ENCODE data around the gene AGBL1. TPM values are rescaled to one million over a fixed set of nuclear protein-coding genes. Genes with fewer than 3 reads are reported as not detected.
A peak's percentile ranks its signal among the peaks of the same experiment; 100 is the strongest.
"Not testable (repeated sequence)": the region's sequence is repeated elsewhere in the genome, so short reads cannot be mapped to it uniquely, and the experiment has no call there.

AGBL1 gene
- total RNA-seq, 8 experiments from 2014 or later = 0.05 to 0.38 (median 0.24) TPM; not detected in 1

- Histone ChIP-seq H3K27ac (no peak overlapping the region), H3K4me3 (no peak overlapping the region), H3K4me1 (replicated peaks in 1 of 2) (no peaks in the 10 kb centered on the region)
- 0 to 100% (median 42%) methylated on average over 1 to 3 of the region's 3 CpGs; no CpG with 5 or more reads in 3 of the 10 experiments for WGBS, 10 experiments
- no peak for ATAC-seq (replicated peaks in 6 of 8)
- in situ Hi-C loops (cut with MboI; ENCODE audit: low pct_unique_long_range_greater_than_20kb in 2 of 9, low sequenced_read_pairs in 9 of 9, unreplicated experiment in 9 of 9) = no loop called here
These were observed 414.2 kb downstream of the AGBL1 start for GRCh38 chr15:86493884-86494283.

- Histone ChIP-seq H3K4me1 (replicated peaks in 1 of 2) (no peaks in the 10 kb centered on the region), H3K4me3 (no peak overlapping the region), H3K27ac (no peak overlapping the region)
- in situ Hi-C loops (cut with MboI; ENCODE audit: low pct_unique_long_range_greater_than_20kb in 2 of 9, low sequenced_read_pairs in 9 of 9, unreplicated experiment in 9 of 9) = no loop called here
- 0 to 100% (median 92%) methylated on average over 1 of the region's 1 CpG; no CpG with 5 or more reads in 2 of the 10 experiments for WGBS, 10 experiments
- ATAC-seq (replicated peaks in 6 of 8) = no peak
These were observed 414.8 kb downstream of the AGBL1 start for GRCh38 chr15:86494475-86494874.

GRCh38 chr15:86502301-86502700 lies 422.6 kb downstream of the AGBL1 start:
- H3K4me1 ChIP-seq (replicated peaks in 1 of 2) = no peaks in the 10 kb centered on the region
- no peak overlapping the region for H3K27ac ChIP-seq
- H3K4me3 ChIP-seq = no peak overlapping the region
- 0 to 67% (median 15%) methylated on average over 1 of the region's 1 CpG; no CpG with 5 or more reads in 1 of the 10 experiments for WGBS, 10 experiments
- in situ Hi-C loops (cut with MboI; ENCODE audit: low pct_unique_long_range_greater_than_20kb in 2 of 9, low sequenced_read_pairs in 9 of 9, unreplicated experiment in 9 of 9) = no loop called here
- ATAC-seq (replicated peaks in 6 of 8) = no peak

GRCh38 chr15:86505951-86506350 lies 426.3 kb downstream of the AGBL1 start:
- no peak for ATAC-seq (replicated peaks in 6 of 8)
- 0 to 91% (median 78%) methylated on average over 1 to 2 of the region's 2 CpGs; no CpG with 5 or more reads in 2 of the 10 experiments for WGBS, 10 experiments
- in situ Hi-C loops (cut with MboI; ENCODE audit: low pct_unique_long_range_greater_than_20kb in 2 of 9, low sequenced_read_pairs in 9 of 9, unreplicated experiment in 9 of 9) = no loop called here
- no peaks in the 10 kb centered on the region for H3K4me1 ChIP-seq (replicated peaks in 1 of 2)
- H3K27ac ChIP-seq = no peak overlapping the region
- H3K4me3 ChIP-seq = no peak overlapping the region

GRCh38 chr15:86506401-86506800 lies 426.7 kb downstream of the AGBL1 start:
- no peak overlapping the region for H3K4me3 ChIP-seq
- no peaks in the 10 kb centered on the region for H3K4me1 ChIP-seq (replicated peaks in 1 of 2)
- no peak overlapping the region for H3K27ac ChIP-seq
- no peak for ATAC-seq (replicated peaks in 6 of 8)
- in situ Hi-C loops (cut with MboI; ENCODE audit: low pct_unique_long_range_greater_than_20kb in 2 of 9, low sequenced_read_pairs in 9 of 9, unreplicated experiment in 9 of 9) = no loop called here
- WGBS, 10 experiments = 0 to 39% (median 24%) methylated on average over 1 to 2 of the region's 2 CpGs; no CpG with 5 or more reads in 2 of the 10 experiments

- Histone ChIP-seq H3K4me1 (replicated peaks in 1 of 2) (no peaks in the 10 kb centered on the region), H3K4me3 (no peak overlapping the region), H3K27ac (no peak overlapping the region)
- ATAC-seq (replicated peaks in 6 of 8) = no peak
- in situ Hi-C loops (cut with MboI; ENCODE audit: low pct_unique_long_range_greater_than_20kb in 2 of 9, low sequenced_read_pairs in 9 of 9, unreplicated experiment in 9 of 9) = no loop called here
- 0 to 100% (median 63%) methylated on average over 1 to 4 of the region's 4 CpGs for WGBS, 10 experiments
These were observed 436.0 kb downstream of the AGBL1 start for GRCh38 chr15:86515625-86516024.

- Histone ChIP-seq H3K4me3 (no peak overlapping the region), H3K4me1 (replicated peaks in 1 of 2) (no peaks in the 10 kb centered on the region), H3K27ac (no peak overlapping the region)
- 0 to 100% (median 71%) methylated on average over 1 to 3 of the region's 3 CpGs; no CpG with 5 or more reads in 3 of the 10 experiments for WGBS, 10 experiments
- in situ Hi-C loops (cut with MboI; ENCODE audit: low pct_unique_long_range_greater_than_20kb in 2 of 9, low sequenced_read_pairs in 9 of 9, unreplicated experiment in 9 of 9) = no loop called here
- no peak for ATAC-seq (replicated peaks in 6 of 8)
These were observed 443.1 kb downstream of the AGBL1 start for GRCh38 chr15:86522721-86523120.

- Histone ChIP-seq H3K4me1 (replicated peaks in 1 of 2) (no peaks in the 10 kb centered on the region), H3K4me3 (no peak overlapping the region), H3K27ac (no peak overlapping the region)
- 0 to 97% (median 45%) methylated on average over 1 to 4 of the region's 4 CpGs; no CpG with 5 or more reads in 4 of the 10 experiments for WGBS, 10 experiments
- peak in 4 of 8 experiments; percentile 23 to 58 (median 46) for ATAC-seq (replicated peaks in 6 of 8)
- in situ Hi-C loops (cut with MboI; ENCODE audit: low pct_unique_long_range_greater_than_20kb in 2 of 9, low sequenced_read_pairs in 9 of 9, unreplicated experiment in 9 of 9) = no loop called here
These were observed 447.4 kb downstream of the AGBL1 start for GRCh38 chr15:86526938-86527690.

- ATAC-seq (replicated peaks in 6 of 8); H3K4me3 ChIP-seq; in situ Hi-C loops (cut with MboI; ENCODE audit: low pct_unique_long_range_greater_than_20kb in 2 of 9, low sequenced_read_pairs in 9 of 9, unreplicated experiment in 9 of 9); H3K27ac ChIP-seq; H3K4me1 ChIP-seq (replicated peaks in 1 of 2): not testable (repeated sequence)
- 57 to 90% methylated on average over 2 of the region's 26 CpGs; no CpG with 5 or more reads in 8 of the 10 experiments for WGBS, 10 experiments
These were observed 448.4 kb downstream of the AGBL1 start for GRCh38 chr15:86528094-86528493.

GRCh38 chr15:86538141-86538540 lies 458.5 kb downstream of the AGBL1 start:
- Histone ChIP-seq H3K4me1 (replicated peaks in 1 of 2) (no peaks in the 10 kb centered on the region), H3K4me3 (no peak overlapping the region), H3K27ac (no peak overlapping the region)
- 0 to 83% (median 52%) methylated on average over 1 to 2 of the region's 2 CpGs; no CpG with 5 or more reads in 3 of the 10 experiments for WGBS, 10 experiments
- ATAC-seq (replicated peaks in 6 of 8) = no peak
- in situ Hi-C loops (cut with MboI; ENCODE audit: low pct_unique_long_range_greater_than_20kb in 2 of 9, low sequenced_read_pairs in 9 of 9, unreplicated experiment in 9 of 9) = no loop called here

GRCh38 chr15:86540840-86541467 lies 461.3 kb downstream of the AGBL1 start:
- Histone ChIP-seq H3K4me3 (no peak overlapping the region), H3K4me1 (replicated peaks in 1 of 2) (no peaks in the 10 kb centered on the region), H3K27ac (no peak overlapping the region)
- 0 to 96% (median 40%) methylated on average over 1 to 4 of the region's 4 CpGs; no CpG with 5 or more reads in 1 of the 10 experiments for WGBS, 10 experiments
- in situ Hi-C loops (cut with MboI; ENCODE audit: low pct_unique_long_range_greater_than_20kb in 2 of 9, low sequenced_read_pairs in 9 of 9, unreplicated experiment in 9 of 9) = no loop called here
- peak in 3 of 8 experiments; percentile 17 to 47 (median 33) for ATAC-seq (replicated peaks in 6 of 8)

GRCh38 chr15:86541540-86541939 lies 461.9 kb downstream of the AGBL1 start:
- Histone ChIP-seq H3K4me1 (replicated peaks in 1 of 2) (no peaks in the 10 kb centered on the region), H3K27ac (no peak overlapping the region), H3K4me3 (no peak overlapping the region)
- WGBS, 10 experiments = 0 to 100% (median 14%) methylated on average over 1 of the region's 1 CpG; no CpG with 5 or more reads in 3 of the 10 experiments
- no peak for ATAC-seq (replicated peaks in 6 of 8)
- in situ Hi-C loops (cut with MboI; ENCODE audit: low pct_unique_long_range_greater_than_20kb in 2 of 9, low sequenced_read_pairs in 9 of 9, unreplicated experiment in 9 of 9) = no loop called here

- H3K27ac ChIP-seq = no peak overlapping the region
- no peak for ATAC-seq (replicated peaks in 6 of 8)
- no peak overlapping the region for H3K4me3 ChIP-seq
- H3K4me1 ChIP-seq (replicated peaks in 1 of 2) = peaks cover 8 to 9% of the 10 kb centered on the region in 2 donors
- whole genome bisulfite sequencing, 10 experiments = 0 to 86% (median 67%) methylated on average over 1 of the region's 1 CpG
- in situ Hi-C loops (cut with MboI; ENCODE audit: low pct_unique_long_range_greater_than_20kb in 2 of 9, low sequenced_read_pairs in 9 of 9, unreplicated experiment in 9 of 9) = no loop called here
These were observed 470.4 kb downstream of the AGBL1 start for GRCh38 chr15:86550075-86550474.
